Stimulated activated CD4-positive, alpha-beta T cell treated with anti-CD3 and anti-CD28 coated beads, Interleukin-2, amount 100 ng/mL, for 24 hours (primary cell): ENCODE results near the gene VDR.

Experiments used
- DNase-seq, 2 donors: peaks; one replicate each; pipeline ENCODE4 v3.0.0-alpha.2; 2020

VDR gene

DNA sequence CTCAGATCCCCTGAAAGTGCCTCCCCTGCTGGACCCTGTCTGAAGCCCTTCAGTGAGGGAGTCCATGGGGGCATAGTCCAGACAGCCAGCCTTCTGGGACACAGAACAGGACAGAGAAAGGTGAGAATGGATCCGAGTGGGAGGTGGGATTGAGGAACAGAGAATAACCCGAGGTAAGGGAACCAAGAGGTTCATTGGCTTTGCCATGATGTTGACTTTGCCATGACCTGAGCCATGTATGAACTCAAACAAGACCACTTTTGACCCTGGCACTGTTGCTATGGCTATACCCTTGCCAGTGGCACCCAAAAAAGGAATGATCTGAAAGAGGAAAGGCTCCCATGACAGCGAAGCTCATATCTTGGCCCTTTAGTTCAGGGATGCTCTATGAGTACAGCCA lies 22.6 kb upstream of the VDR start:
- no peak for DNase-seq

DNA sequence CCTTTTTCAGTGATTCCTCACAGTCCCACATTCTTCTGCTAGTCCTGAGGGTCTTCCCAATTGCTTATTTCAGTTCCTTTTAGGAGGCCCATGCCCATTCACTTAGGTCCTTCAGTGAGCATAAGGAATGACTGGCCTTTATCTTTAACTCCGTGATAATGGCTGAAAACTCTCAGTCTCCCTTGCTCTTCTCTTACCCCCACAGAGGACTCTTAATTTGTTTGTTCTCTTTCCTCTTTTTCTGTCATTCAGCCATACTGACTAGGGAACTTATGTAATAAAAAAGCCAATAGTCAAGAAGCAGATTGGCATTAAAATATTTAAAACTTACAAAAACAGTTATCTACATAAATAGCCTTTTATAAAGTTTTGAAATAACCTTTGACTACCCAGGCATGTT lies 17.1 kb upstream of the VDR start:
- DNase-seq: no peak

DNA sequence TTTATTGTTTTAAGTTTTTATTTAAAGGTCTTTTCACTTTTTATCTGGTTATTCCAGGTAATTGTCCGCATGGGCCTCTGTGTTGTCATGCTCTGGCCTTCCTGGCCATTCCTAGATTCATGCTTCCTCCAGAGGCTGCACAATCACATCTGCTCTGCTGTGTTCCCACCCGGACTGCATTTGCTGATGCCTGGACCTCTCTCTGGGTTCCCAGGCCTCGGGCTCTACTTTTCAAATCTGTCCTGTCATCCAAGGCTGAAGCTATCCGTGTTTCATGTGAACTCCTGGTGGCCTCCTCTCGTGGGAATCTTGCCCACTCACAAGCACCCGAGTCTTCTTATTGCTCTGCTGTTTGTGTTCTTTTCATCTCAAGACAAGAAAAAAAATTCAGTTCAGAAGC lies 16.1 kb upstream of the VDR start:
- DNase-seq: no peak

DNA sequence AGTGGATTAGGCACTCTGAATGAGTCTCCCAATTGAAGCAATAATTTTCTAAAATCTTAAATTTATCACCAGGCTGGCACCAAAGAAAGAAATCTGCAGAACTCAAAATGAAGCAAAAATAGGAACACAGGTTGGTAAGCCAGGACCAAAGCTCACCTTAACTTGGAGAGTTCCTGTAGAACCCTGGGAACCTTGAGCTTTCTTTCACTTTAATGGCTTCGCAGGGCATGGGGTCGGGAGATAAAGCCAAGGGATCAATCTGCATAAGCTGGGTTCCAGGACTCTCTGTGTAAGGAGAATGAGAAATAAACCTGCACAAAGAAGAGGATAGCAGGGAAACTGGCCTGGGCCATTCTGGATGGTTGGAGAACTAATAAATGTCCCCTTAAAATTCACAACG lies 8.3 kb upstream of the VDR start:
- DNase-seq: no peak

DNA sequence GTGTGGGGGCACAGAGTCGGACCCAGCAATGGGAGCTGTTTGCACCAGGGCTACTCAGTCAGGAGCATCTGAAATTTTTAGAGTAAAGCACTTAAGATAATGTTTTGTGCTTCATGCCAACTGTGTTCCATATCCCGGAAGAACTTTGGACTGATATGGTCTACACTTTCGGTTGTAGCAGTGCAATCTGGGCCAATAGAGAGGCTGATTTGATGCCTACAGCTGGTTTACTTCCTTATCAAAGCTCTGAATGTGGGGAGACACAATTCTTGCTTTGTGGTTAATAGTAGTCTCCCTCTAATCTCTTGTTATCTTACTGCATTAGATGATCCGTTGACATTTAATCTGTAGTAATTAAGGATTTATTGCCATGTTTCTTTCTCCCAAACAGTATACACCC lies 7.8 kb upstream of the VDR start:
- DNase-seq: no peak

DNA sequence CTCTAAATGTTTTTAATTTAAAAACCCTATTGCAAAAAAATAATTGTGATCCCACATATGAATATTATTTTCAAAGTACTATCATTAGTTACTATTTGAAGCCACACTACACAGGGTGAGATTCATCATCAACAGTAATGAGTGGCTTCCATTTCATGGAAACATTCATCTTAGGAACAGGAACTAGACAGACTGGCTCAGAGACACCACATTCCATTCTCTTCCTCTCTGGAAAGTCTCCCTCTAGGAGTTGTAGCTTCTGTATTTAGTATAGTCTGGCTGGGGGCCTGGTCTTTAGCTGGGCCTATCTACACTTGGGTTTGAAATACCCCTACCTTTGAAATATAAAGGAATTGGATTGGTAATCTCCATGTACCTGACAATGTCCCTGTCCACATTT lies 6.2 kb upstream of the VDR start:
- DNase-seq: no peak

DNA sequence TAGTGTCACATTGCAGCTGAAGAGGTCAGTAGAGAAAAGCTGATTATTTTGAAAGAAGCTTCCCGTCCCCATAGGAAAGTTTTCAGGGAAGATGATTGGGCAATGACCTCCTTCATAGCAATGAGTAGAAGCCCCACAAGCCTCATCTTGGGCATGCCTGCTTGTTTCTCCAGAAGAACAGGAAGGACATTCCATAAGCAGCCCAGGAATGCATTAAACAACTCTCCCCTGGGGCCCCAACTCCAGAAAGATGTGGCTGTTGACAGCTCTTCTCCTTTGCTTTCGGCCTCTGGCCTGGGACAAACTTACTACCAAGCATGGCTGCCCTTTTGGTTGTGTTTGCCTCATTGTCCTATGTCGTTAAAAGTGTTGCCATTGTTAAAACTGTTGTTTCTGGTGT lies 5.7 kb upstream of the VDR start:
- no peak for DNase-seq

DNA sequence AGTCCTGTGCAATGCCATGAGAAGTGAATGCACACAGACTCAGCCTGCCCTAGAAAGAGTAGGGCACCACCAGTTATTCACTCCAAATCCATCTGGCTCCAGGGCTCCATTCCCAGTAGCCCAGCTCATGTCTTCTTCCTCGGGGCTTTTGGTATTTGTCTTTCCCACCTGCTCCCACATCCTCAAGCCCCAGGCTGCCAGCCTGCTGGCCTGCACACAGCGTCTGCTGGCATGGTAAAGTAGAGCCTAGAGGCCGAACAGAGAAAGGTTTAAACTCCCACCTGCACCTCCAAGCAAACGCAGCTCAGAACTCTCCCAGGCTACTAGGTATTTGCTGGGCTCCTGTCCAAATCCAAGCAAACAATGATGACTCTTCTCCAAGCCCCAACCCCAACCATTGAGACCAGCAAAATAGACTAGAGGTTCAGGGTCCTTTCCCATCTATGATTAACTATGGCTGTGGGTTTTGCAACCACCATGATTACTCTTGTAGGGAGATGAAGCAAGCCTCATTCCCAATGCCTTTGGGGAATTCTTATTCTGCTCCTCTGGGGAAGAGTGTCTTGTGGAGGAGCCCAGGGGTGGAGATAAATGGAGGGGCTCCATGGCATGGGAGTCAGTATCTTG lies 5.2 kb upstream of the VDR start:
- DNase-seq: peak in 1 of 2 donors; percentile 9

DNA sequence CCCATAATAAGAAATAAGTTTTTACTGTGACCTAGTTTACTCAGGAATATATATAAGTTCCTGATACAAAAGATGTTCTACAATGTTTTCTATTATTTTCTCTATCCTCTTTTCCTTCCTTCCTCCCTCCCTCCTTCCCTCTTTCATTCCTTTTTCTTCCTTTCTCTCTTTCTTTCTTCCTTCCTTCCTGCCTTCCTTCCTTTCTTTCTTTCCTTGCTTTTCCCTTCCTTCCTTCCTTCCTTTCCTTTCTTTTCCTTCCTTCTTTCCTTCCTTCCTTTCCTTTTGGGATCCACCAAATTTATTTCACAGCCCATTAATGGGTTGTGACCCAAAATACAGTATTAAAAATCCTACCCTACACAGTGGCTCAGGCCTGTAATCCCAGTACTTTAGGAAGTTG lies 3.9 kb upstream of the VDR start:
- DNase-seq: no peak

DNA sequence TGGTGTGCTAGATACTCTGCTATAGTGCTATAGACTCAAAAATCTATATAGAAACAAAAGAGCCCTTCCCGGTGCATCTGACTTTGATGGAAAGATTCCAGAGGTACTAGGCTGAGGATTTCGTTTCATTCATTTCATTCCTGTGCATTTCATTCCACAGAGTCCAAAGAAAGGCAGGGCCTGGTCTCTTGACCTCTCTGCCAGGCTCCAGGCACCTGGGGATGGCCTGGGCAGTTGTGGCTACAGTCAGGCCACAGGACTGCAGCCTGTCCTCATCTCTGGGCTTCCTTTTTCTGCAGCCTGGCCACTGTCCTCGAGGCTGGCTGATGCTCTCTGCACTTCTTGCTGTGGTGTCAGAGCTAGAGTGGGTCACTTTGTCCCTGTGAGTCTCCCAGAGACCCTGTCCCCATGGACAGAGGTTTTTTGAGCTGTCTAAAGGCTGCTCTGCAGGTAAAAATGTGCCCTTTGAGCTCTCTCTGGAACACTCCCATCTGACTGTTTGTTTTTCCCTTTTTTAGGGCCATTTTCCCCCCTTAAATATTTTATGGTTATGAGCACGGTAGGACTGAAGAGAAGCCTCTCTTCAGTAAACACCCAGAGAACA lies 3.2 kb upstream of the VDR start:
- DNase-seq: peak in 1 of 2 donors; percentile 15

DNA sequence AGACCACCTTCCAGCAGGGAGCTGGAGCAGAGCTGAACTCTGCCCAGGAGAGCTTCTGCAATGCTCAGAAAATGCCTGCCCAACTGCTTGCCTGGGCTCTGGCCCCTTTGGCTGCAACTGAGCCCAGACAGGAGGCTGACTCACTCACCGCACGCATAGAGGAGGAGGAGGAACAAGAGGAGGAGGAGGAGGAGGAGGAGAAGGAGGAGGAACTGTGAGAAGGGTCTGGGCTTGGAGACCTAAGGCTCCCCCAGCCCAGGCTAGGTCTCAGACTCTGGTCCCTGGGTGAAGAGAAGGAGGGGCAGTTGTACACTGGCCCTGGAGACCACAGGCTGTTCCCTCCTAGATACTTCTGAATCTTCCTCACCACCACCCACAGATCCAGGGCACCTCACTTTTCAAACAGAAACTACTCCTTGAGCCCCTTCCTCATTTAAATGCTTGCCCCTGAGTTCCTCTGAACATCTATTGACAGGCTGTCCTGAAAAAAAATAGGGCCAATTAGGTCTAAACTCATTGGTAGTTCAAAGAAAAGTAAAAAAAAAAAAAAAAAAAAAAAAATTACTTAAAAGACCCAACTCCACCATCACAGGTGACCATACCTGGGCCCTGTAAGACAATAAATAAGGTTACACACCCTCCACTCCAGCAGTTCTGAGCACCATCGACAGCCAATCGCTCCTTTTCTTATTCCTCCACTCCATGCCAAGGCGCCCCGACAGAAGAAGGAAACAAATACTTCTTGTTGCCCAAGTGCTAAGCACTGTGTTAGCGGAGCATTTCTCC lies 674 bp downstream of the VDR start:
- peak; percentile 70 to 71 for DNase-seq

DNA sequence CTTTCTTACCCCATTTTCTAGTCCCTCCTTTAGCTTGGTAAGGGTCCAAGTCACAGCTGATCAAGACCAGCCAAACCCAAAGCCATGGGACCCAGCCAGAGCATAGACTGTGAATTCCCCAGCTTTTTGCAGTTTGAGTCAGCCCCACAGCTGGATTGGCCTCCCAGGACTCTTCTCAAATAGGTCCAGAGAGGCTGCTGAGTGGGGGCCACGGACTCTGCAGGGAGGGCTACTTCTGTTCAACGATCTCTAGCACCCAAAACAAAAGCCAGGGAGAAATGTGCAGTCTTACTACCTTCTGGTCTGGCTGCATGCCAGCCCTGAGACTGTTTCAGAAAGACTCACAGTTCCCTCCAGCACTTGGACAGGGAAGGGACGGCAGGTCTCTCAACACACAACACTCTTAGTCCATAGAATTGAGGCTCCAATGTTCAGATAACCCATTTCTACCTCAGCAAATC lies 1.6 kb downstream of the VDR start:
- peak; percentile 38 to 39 for DNase-seq

DNA sequence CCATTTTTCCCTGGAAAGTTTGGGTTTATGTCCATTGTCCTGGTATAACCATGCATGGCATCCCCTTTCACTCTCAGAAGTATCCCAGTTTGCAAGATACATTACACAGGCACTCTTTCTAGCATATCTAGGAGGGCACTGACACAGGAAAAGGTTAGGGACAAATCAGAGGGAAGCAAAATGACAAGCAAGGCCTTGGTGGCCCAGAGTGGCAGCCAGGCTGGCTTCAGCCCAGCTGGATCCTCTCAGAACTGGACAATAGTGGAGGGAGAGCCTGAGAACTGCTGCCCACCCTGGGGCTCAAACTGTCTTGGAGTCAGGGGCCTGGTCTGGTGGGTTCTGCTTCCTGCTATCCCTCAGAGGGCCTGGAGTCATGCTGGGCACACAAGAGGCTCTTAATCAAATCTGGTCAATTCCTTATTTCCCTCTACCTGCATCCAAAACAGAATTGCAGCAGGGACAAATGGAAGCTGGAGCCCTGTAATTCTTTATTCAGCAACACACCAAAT lies 2.6 kb downstream of the VDR start:
- peak in 1 of 2 donors; percentile 8 for DNase-seq

DNA sequence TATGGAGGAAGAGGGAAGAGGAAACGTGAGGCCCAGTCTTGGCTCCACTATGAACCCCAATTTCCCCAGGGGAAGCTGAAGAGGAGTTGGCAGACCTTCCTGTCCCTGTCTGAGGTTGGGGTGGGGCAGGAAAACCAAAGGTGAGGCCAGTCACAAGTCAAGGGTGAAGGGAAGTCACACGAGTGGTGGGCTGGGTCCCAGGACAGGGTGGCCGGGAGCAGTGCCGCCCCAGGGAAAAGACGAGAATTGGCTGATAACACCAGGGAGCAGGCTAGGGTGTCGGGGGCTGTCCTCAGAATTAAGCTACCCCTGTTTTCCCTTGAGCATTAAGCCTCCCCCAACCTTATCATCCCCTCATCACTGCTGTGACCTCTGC lies 3.1 kb downstream of the VDR start:
- peak in 1 of 2 donors; percentile 14 for DNase-seq

DNA sequence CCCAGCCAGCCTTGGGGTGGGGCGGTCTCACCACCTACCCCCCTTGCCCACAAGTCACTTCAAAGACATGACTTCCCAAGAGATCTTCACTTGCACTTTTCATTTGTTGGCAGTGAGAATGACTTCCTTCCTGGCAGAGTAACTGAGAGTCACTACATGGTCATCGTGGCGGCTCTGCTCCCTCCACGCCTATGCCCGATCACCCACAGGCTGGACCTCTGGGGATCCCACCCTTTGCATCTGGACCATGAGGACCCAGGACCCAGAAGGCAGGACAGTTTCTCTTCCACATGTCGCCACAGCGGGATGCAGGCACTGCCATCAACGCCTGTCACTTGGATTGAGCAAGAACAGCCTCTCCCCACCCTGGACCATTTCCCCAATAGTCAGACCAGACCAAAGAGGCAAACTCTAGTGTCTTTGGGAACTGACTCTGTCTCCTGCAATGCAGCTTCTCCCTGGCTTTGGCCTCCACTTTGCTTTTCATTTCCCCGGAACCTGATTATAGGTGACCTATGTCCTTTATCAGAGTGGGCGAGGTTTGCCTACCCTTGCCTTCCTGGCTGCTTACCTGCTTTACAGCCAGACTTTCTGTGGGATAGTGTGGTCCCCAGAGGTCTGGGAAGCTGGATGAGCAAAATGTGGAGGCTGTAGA lies 3.6 kb downstream of the VDR start:
- peak in 1 of 2 donors; percentile 16 for DNase-seq

DNA sequence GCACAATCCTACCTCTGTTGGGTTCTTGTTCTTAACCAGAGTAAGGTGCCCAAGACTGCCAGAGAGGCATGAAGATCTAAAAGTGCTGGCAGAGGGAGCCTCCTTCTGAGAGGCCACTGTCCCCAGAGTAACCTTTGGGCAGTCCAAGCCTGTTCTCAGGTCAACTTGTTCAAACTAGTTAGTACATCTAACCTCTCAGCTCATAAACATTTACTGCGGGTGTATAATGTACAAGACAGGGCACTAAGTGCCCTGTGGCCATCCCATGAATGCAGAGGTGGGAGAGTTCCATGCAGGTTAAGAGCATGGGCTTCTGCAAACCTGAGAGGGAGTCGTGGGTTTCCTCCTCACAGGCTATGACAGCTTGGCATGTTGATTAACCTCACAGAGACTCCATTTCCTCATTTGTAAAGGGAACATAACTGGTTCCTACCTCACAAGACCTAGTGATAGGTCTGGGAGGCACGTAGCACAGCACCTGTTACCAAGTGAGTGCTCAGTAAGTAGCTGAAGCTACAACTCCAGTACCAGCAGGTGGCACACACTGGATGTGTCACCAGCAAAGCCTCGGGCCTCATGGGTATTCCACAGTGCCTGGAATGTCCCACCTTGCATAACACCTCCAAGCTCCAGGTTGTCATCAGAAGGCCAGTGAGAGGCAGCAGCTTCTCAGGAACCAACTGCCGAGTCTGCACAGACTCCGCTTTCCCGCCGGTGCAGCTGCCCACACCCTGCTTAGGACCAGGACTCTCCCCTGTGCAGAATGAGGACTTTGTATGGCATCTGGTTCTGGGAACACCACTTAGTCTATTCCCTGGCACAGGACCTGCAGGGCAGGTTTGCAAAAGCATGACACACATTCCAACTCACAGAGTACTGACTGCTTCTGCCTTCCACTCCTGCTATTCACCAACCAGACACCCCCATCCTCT lies 4.4 kb downstream of the VDR start:
- DNase-seq: peak in 1 of 2 donors; percentile 26

DNA sequence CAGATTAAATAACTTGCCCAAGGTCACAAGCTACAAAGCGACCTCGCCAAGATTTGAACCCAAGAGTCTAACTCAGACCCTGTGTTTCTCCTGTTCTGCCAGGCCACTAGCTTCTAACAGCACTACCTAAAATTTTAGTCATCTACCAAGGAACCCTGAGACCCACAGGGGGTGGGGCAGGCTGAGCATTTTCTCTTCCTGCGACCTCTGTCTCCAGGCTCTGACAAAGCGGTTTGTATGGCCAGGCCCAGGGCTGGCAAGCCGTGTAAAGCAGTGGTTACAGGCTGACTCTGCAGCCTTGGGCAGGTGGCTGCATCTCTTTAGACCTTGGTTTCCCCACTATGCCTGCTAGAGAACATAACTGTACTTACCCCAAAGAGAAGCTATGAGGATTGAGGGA lies 5.3 kb downstream of the VDR start:
- peak in 1 of 2 donors; percentile 12 for DNase-seq

DNA sequence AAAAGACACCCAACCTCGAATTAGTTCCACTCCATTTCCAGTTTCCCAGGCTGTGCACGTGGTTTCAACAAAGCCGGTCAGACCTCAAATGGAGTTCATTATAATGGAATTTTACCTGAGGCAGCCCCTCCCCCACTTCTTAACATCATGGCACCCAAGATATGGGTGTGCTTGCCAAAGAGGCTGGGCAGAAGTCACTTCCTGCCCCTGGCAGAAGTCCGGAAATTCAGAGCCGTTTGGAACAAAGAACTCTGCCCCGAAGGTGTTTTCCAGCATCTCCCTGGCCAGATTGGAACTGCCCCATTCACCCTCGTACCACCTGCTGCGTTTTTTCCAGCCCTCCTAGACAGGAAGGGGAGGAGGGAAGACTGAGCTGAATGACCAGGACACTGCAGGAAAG lies 8.2 kb downstream of the VDR start:
- DNase-seq: peak in 1 of 2 donors; percentile 11

DNA sequence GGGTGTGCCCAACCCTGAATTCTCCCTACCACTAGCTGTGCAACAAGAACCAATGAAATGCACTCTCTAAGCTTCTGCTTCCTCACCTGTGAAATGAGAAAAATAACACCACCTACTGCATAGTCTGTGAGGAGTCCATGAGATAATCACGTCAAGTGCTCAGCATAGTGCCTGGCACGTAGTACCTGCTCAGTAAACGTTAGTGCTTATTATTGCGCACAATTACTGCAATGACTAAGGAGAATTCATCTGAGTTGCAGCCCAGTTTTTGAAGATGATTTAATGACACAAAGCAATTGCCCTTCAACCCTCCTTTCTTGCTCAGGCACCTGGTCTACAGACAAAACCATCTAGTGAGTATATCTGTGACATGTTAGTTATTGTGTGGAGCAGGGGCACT lies 8.8 kb downstream of the VDR start:
- DNase-seq: no peak

DNA sequence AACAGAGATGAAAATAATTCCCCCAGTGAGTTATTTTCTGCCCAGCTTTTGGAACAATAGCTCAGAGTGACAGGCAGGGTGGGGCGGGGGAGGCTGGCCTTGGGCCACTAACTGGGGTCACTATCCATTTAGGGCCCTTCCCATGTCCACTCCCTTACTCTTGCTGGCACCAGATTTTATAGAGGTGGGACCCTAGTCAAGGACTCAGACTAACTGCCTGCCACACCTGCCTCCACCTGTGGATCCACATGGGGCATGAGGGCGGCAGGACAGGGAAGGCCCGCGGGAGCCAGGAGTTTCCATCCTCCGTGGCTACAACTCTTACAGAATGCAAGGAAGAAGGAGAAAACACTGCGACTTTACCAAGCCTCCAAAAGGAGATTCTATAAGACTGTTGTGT lies 10.1 kb downstream of the VDR start:
- no peak for DNase-seq

DNA sequence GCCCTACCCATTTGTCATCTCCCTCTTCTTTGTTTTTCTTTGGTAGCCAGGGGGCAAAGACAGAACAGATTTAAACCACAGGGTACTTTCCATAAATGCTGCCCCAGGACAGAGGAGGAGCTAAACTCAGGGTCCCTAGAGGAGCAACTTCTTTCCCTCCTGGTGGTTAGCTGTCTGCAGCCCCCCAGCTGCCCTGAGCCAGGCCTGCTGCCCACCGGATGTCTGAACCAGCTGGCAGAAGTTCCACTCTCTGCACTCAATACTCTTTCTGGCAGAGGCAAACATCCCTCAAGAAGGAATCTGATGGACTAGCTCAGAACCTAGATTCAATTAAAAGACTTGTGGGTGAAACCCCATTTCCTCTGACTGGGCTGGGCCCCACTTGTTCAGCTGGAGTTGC lies 10.7 kb downstream of the VDR start:
- no peak for DNase-seq

DNA sequence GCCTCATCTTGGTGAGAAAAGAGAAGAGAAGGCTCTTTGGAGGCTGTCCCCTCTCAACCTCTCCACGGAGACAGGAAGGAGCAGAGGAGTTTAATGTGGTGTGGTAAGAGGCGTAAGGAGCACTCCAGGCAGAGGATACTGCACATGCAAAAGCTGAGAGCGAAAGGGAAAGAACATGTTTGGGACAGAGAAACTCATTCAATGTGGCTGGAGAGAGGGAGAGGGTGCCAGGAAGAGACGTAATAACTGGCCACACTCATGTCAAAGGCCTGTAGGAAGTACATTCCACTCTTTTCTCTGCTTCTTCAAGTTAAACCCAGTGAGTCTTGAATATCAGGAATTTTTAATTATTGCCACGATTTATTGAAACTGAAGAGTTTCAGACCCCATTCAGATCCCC lies 12.0 kb downstream of the VDR start:
- no peak for DNase-seq
